Fibroblast of lung (primary cell): ENCODE data around the gene UTP11. TPM values are rescaled to one million over a fixed set of nuclear protein-coding genes. Genes with fewer than 3 reads are reported as not detected.

Source experiments
- DNase-seq, 2 donors: peaks; one replicate each; pipeline versions ENCODE4 v3.0.0 to v3.0.0-alpha.2; 2010; ENCODE audit warnings: low read depth in 2 of 2
- H2AFZ ChIP-seq: 2 replicates; pipeline ENCODE4 v1.5.1; 2012; ENCODE audit warnings: low read length, control low read depth, inconsistent platforms
- H3K27ac ChIP-seq: 2 replicates; pipeline ENCODE4 v1.5.1; 2011; ENCODE audit warnings: low read length, control low read depth; ENCODE audit not compliant: insufficient read depth
- H3K27me3 ChIP-seq: 2 replicates; pipeline ENCODE4 v1.5.1; 2011; ENCODE audit warnings: mild to moderate bottlenecking, low read length; ENCODE audit not compliant: control insufficient read depth, insufficient read depth
- H3K36me3 ChIP-seq: 2 replicates; pipeline ENCODE4 v1.5.1; 2011; ENCODE audit warnings: low read length; ENCODE audit not compliant: control insufficient read depth, insufficient read depth
- H3K4me1 ChIP-seq: 2 replicates; pipeline ENCODE4 v1.5.1; 2011; ENCODE audit warnings: low read length; ENCODE audit not compliant: control insufficient read depth, insufficient read depth; ENCODE audit errors: extremely low read depth
- H3K4me2 ChIP-seq: 2 replicates; pipeline ENCODE4 v1.5.1; 2011; ENCODE audit warnings: low read length, control low read depth; ENCODE audit not compliant: insufficient read depth; ENCODE audit errors: extremely low read depth
- H3K4me3 ChIP-seq, 4 experiments: fragments of 200-600 bp in 1 of 4; sonication (generic) in 1 of 4; replicated peaks in 1 of 4; 2 replicates each; pipeline ENCODE4 v1.5.1; 2011 to 2016; ENCODE audit warnings: low read length in 4 of 4, low read depth in 3 of 4, mild to moderate bottlenecking in 3 of 4, control low read depth in 2 of 4, inconsistent platforms in 1 of 4, mixed read lengths in 1 of 4; ENCODE audit not compliant: insufficient read depth in 1 of 4; ENCODE audit errors: control extremely low read depth in 1 of 4
- H3K79me2 ChIP-seq: 2 replicates; pipeline ENCODE4 v1.5.1; 2012; ENCODE audit warnings: mild to moderate bottlenecking, low read length, inconsistent platforms; ENCODE audit not compliant: control insufficient read depth, insufficient read depth
- H3K9ac ChIP-seq: 2 replicates; pipeline ENCODE4 v1.5.1; 2011; ENCODE audit warnings: mild to moderate bottlenecking, low read length, control low read depth; ENCODE audit not compliant: insufficient read depth
- H3K9me3 ChIP-seq: 2 replicates; pipeline ENCODE4 v1.5.1; 2012; ENCODE audit warnings: low read depth, low read length; ENCODE audit not compliant: control insufficient read depth, insufficient read depth
- H4K20me1 ChIP-seq: 2 replicates; pipeline ENCODE4 v1.5.1; 2011; ENCODE audit warnings: low read length; ENCODE audit not compliant: control insufficient read depth, insufficient read depth; ENCODE audit errors: extremely low read depth
- CTCF ChIP-seq, 2 donors: IDR thresholded peaks in 1 of 2; conservative IDR thresholded peaks in 1 of 2; 1 replicate in 1 of 2; 2 replicates in 1 of 2; pipeline ENCODE4 v1.5.1; 2011 to 2012; ENCODE audit warnings: low read length in 2 of 2, control low read depth in 1 of 2, inconsistent platforms in 1 of 2, low read depth in 1 of 2, mild to moderate bottlenecking in 1 of 2
- EZH2 ChIP-seq: IDR thresholded peaks from 2 replicates; pipeline ENCODE4 v1.5.1; 2012; ENCODE audit warnings: low read length, control low read depth, mild to moderate bottlenecking; ENCODE audit errors: missing control alignments
- polyA plus RNA-seq, 2 donors: library from polyadenylated mRNA; depleted of rRNA in 1 of 2; stranded (reverse) in 1 of 2; unstranded in 1 of 2; fragments of >200 nt; gene quantifications; 2 replicates each; pipeline ENCODE4 v1.2.1, GENCODE V29; 2011 to 2012; ENCODE audit warnings: missing spikeins in 1 of 2
- total RNA-seq: library from RNA; depleted of rRNA; stranded (reverse); fragments of >200 nt; gene quantifications from 2 replicates; pipeline ENCODE4 v1.2.1, GENCODE V29; 2014

The UTP11 gene
- total and polyA plus RNA-seq, 2 donors (not counting 1 experiment from before 2014, with no cell fraction given): 34.8 to 56.5 TPM

GRCh38 chr1:38025664-38026063 lies 13.1 kb downstream of the UTP11 start:
- Histone ChIP-seq H3K27me3 (no peaks in the 10 kb centered on the region), H3K9me3 (no peaks in the 10 kb centered on the region), H2AFZ (no peak overlapping the region), H3K4me3 (no peak overlapping the region), H3K27ac (no peak overlapping the region), H3K4me2 (no peak overlapping the region), H3K79me2 (no peaks in the 10 kb centered on the region), H3K4me1 (peaks cover 16% of the 10 kb centered on the region), H3K9ac (no peak overlapping the region), H3K36me3 (peaks cover 13% of the 10 kb centered on the region), H4K20me1 (no peaks in the 10 kb centered on the region)
- TF ChIP-seq EZH2 (no peak), CTCF (conservative IDR thresholded peaks at IDR 0.05 in 1 of 2, IDR thresholded peaks at IDR 0.05 in 1 of 2; ENCODE audit: low read depth in 1 of 2, low read length in 2 of 2) (no peak)
- no peak for DNase-seq

- no peak overlapping the region for H2AFZ ChIP-seq
- DNase-seq: peak; percentile 54 to 62
- peaks cover 16% of the 10 kb centered on the region for H3K4me1 ChIP-seq
- no peak overlapping the region for H3K9ac ChIP-seq
- no peak overlapping the region for H3K27ac ChIP-seq
- H3K27me3 ChIP-seq: no peaks in the 10 kb centered on the region
- H3K36me3 ChIP-seq: peaks cover 13% of the 10 kb centered on the region
- H3K79me2 ChIP-seq: no peaks in the 10 kb centered on the region
- H3K9me3 ChIP-seq: no peaks in the 10 kb centered on the region
- TF ChIP-seq CTCF (conservative IDR thresholded peaks at IDR 0.05 in 1 of 2, IDR thresholded peaks at IDR 0.05 in 1 of 2; ENCODE audit: low read depth in 1 of 2, low read length in 2 of 2) (peak; percentile 59 to 73), EZH2 (no peak)
- H3K4me3 ChIP-seq: no peak overlapping the region
- no peak overlapping the region for H3K4me2 ChIP-seq
- no peaks in the 10 kb centered on the region for H4K20me1 ChIP-seq
Measured at GRCh38 chr1:38026592-38027200, 14.2 kb downstream of the UTP11 start.

- DNase-seq: no peak
- H3K4me3 ChIP-seq: no peak overlapping the region
Measured at GRCh38 chr1:38027201-38028104, 14.9 kb downstream of the UTP11 start.

More at GRCh38 chr1:38027201-38028104, 14.9 kb downstream of the UTP11 start:
- TF ChIP-seq CTCF (conservative IDR thresholded peaks at IDR 0.05 in 1 of 2, IDR thresholded peaks at IDR 0.05 in 1 of 2; ENCODE audit: low read depth in 1 of 2, low read length in 2 of 2): no peak
- no peak for TF ChIP-seq EZH2
- no peaks in the 10 kb centered on the region for H3K27me3 ChIP-seq
- H3K4me2 ChIP-seq: no peak overlapping the region
- peaks cover 16% of the 10 kb centered on the region for H3K4me1 ChIP-seq
- no peak overlapping the region for H3K9ac ChIP-seq
- H2AFZ ChIP-seq: no peak overlapping the region
- no peaks in the 10 kb centered on the region for H3K9me3 ChIP-seq
- H3K27ac ChIP-seq: no peak overlapping the region
- peaks cover 11% of the 10 kb centered on the region for H3K36me3 ChIP-seq
- H4K20me1 ChIP-seq: no peaks in the 10 kb centered on the region
- no peaks in the 10 kb centered on the region for H3K79me2 ChIP-seq
